Measurements from ENCODE around the gene COX6B1. TPM values are rescaled to one million over a fixed set of nuclear protein-coding genes. Genes with fewer than 3 reads are reported as not detected.
"Not testable (repeated sequence)": the region's sequence is repeated elsewhere in the genome, so short reads cannot be mapped to it uniquely, and the experiment has no call there.

The COX6B1 gene
- total RNA-seq, 1 donor from 2014 or later, result 211 TPM

DNA sequence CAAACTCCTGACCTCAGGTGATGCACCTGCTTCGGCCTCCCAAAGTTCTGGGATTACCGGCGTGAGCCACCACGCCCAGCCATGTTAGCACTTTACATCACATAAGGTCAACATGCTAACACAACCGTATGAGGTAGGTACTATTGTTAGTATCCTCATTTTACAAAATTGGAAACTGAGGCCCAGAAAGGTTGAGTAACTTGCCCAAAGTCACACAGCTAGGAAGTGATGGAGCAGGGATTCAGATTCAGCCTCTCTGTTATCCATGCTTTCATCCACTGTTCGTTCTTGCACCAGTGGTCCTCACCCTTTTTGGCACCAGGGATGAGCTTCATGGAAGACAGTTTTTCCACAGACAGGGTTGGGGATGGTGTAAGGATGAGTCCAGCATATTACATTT, 8.6 kb downstream of the COX6B1 start:
- ATAC-seq, result no peak
- DNase-seq (ENCODE audit: low spot score), result no peak
- intact Hi-C loops (cut with DNase I), result no loop called here

- DNase-seq (ENCODE audit: low spot score) (no peak), ATAC-seq (no peak)
- intact Hi-C loops (cut with DNase I), result no loop called here
These were observed 10.0 kb downstream of the COX6B1 start for GRCh38 chr19:35657904-35658700.

DNA sequence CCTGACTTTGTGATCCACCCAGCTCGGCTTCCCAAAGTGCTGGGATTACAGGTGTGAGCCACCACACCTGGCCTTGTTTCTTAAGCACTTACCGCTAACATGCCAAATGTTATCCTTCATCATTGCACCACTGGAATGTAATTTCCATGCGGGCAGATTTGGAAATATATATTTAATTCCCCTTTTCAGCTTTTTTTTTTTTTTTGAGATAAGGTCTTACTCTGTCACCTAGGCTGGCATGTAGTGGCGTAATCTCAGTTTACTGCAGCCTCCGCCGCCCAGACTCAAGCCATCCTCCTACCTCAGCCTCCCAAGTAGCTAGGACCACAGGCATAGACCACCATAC, 13.8 kb downstream of the COX6B1 start:
- ATAC-seq (no peak), DNase-seq (ENCODE audit: low spot score) (no peak)
- intact Hi-C loops (cut with DNase I), result no loop called here

DNA sequence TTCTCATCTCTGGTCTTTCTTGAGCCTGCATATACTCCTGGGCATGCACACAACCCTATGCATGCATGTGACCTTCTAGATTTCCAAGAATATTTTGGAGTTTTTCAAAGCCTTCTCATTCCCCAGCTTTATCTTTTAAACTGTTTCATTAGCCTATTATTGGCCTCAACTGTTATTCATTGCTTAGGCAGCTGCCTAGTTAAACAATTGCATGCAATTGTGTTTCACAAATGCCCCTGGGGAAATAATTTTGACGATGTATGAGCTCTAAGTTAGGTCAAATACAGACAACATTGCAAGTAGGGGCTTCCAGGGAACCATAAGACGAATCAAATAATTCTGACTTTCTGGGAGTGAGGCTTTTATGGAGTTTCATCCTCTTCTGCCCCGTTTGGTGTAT, 15.9 kb downstream of the COX6B1 start:
- intact Hi-C loops (cut with DNase I), result no loop called here
- no peak for ATAC-seq
- DNase-seq (ENCODE audit: low spot score), result no peak

DNA sequence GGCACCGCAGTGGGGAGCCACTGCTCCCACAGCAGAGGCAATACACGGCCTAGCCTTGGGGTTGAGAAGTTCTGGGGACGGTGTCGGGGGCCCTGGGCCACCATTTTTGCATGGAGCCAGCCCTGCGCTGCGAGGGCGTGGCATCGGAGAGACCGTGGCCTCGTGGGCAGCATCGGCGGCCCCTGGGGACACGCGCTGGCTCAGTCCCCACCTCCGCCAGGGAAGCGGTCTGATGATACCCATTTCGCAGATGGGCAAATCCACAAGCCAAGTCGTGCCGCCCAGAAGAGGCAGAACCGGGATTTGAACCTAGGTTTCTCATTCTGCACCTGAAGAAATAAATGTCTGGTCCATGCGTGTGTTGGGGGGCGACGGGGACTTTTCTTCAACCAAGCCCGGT, 17.0 kb downstream of the COX6B1 start:
- no peak for ATAC-seq
- no peak for DNase-seq (ENCODE audit: low spot score)
- intact Hi-C loops (cut with DNase I), result no loop called here

GRCh38 chr19:35665604-35666003, 17.5 kb downstream of the COX6B1 start:
- intact Hi-C loops (cut with DNase I), result no loop called here
- ATAC-seq (no peak), DNase-seq (ENCODE audit: low spot score) (no peak)

- ATAC-seq (no peak), DNase-seq (ENCODE audit: low spot score) (no peak)
- intact Hi-C loops (cut with DNase I), result no loop called here
These were observed 18.3 kb downstream of the COX6B1 start, which contains the start of gene UPK1A for GRCh38 chr19:35666251-35666913. Gene UPK1A (plus strand): TSS chr19:35666517. CDS start chr19:35666813, 296 bp downstream.

GRCh38 chr19:35669566-35669965, 21.4 kb downstream of the COX6B1 start:
- DNase-seq (ENCODE audit: low spot score), result no peak
- intact Hi-C loops (cut with DNase I), result no loop called here

GRCh38 chr19:35669974-35670373, 21.9 kb downstream of the COX6B1 start:
- DNase-seq (ENCODE audit: low spot score) (no peak), ATAC-seq (no peak)
- intact Hi-C loops (cut with DNase I), result no loop called here

More at GRCh38 chr19:35669566-35669965, 21.4 kb downstream of the COX6B1 start:
- no peak for ATAC-seq

- DNase-seq (ENCODE audit: low spot score) (no peak), ATAC-seq (no peak)
- intact Hi-C loops (cut with DNase I), result no loop called here
These were observed 22.6 kb downstream of the COX6B1 start for GRCh38 chr19:35670686-35671085.

GRCh38 chr19:35671818-35672217, 23.7 kb downstream of the COX6B1 start:
- intact Hi-C loops (cut with DNase I), result no loop called here
- no peak for ATAC-seq
- DNase-seq (ENCODE audit: low spot score), result no peak

DNA sequence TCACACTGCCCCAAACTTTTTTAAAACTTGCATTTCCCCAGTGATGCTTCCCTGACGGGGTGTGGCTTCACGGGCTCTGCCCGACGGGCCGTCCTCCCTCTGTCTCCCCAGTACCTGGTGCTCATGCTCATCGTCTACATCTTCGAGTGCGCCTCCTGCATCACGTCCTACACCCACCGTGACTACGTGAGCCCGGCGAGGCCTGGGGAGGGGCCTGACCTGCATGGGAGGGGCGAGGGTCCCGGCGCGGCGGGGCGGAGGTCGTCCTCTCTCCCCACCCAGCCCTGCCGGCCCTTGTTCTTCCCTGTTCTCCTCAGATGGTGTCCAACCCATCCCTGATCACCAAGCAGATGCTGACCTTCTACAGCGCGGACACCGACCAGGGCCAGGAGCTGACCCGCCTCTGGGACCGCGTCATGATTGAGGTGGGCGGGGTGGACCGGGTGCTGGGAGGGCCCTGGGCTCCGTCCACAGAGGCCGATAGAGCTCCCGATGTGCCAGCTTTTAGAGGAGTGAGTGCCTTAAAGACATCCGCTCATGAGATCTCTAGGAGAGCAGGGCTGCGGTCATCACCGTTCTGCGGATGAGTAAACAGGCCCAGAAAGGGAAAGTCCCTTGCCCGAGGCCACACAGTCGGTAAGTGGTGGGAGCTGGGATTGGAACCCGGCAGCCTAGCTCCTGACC, 25.1 kb downstream of the COX6B1 start:
- peak; percentile 41 for ATAC-seq
- no peak for DNase-seq (ENCODE audit: low spot score)
- intact Hi-C loops (cut with DNase I), result no loop called here

DNA sequence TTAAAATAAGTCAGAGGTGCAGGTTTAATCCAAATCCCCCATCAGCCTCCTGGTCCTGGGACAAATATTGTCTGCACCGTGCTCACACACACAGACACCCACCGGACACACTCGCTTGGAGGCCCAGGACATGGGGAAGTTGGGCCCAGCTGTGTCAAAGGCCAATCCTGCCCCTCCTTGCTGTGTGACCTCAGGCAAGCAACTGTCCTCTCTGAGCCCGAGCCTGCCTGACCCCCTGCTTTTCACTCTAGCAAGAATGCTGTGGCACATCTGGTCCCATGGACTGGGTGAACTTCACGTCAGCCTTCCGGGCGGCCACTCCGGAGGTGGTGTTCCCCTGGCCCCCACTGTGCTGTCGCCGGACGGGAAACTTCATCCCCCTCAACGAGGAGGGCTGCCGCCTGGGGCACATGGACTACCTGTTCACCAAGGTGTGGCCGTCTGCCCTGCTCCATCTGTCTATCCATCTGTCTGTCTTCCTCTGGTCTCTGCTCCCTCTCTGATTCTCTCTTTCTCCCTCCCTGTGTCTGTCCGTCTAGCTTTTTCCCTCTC, 27.5 kb downstream of the COX6B1 start:
- intact Hi-C loops (cut with DNase I), result no loop called here

GRCh38 chr19:35689836-35690235, 41.7 kb downstream of the COX6B1 start:
- ATAC-seq (no peak), DNase-seq (ENCODE audit: low spot score) (no peak)
- intact Hi-C loops (cut with DNase I), result no loop called here

More for the DNA sequence above, 27.5 kb downstream of the COX6B1 start:
- DNase-seq (ENCODE audit: low spot score) (no peak), ATAC-seq (no peak)

DNA sequence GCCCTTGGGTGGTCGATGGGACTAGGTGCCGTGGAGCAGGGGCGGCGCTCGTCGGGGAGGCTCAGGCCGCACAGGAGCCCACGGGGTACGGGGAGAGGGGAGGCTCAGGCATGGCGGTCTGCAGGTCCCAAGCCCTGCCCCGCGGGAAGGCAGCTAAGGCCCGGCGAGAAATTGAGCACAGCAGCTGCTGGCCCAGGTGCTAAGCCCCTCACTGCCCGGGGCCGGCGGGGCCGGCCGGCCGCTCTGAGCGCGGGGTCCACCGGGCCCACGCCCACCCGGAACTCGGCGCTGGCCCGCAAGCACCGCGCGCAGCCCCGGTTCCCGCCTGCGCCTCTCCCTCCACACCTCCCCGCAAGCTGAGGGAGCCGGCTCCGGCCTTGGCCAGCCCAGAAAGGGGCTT, 43.0 kb downstream of the COX6B1 start:
- intact Hi-C loops (cut with DNase I); ATAC-seq; DNase-seq (ENCODE audit: low spot score): not testable (repeated sequence)

DNA sequence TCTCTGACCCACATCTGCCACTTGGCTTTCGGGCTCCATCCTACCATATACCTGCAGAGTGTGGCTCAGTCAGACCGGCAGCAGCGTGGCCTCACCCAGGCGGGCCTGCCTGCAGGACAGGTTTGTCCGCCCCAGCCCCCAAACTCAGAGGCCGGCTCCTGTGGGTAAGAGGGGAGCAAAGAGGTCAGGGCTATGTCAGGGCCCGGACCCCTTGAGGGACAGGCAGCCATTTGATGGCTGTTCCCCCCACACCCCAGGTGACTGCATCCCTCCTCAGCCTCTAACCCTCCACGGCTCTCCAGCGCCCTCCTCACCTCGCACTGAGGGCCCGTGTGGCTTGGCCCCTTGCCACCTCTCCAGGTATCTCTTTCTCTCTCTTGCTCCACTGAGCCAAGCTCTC, 43.9 kb downstream of the COX6B1 start:
- intact Hi-C loops (cut with DNase I), result no loop called here
- no peak for DNase-seq (ENCODE audit: low spot score)
- ATAC-seq, result no peak

- intact Hi-C loops (cut with DNase I), result no loop called here
- ATAC-seq (peak; percentile 40), DNase-seq (ENCODE audit: low spot score) (no peak)
These were observed 45.3 kb downstream of the COX6B1 start for GRCh38 chr19:35693422-35693821.

GRCh38 chr19:35693835-35694599, 45.9 kb downstream of the COX6B1 start:
- DNase-seq (ENCODE audit: low spot score), result peak; percentile 88
- ATAC-seq, result peak; percentile 99
- intact Hi-C loops (cut with DNase I), result no loop called here

DNA sequence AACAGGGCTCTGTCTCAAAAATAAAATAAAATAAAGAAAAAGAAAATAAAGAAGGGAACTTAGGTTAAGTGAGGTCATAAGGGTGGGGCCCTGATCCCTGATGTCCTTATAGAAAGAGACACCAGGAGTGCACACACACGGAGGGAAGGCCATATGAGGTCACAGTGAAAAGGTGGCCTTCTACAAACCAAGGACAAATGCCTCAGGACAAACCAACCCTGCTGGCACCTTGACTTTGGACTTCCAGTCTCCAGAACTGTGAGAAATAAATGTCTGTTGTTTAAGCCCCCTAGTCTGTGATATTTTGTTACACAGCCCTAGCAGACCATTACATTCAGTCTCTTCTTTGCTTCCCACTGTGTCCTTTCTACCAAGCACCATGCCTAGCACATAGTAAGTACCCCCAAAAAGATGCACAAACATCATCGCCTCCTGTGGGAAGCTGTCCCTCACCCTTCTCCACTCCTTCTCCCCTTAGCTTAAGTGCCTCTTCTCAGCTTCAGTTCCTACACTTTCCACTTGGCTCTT, 47.8 kb downstream of the COX6B1 start:
- no peak for ATAC-seq

More for the DNA sequence above, 47.8 kb downstream of the COX6B1 start:
- DNase-seq (ENCODE audit: low spot score), result no peak
- intact Hi-C loops (cut with DNase I), result no loop called here
